IMR-90 (cell line): ENCODE results near the gene RRAGA. TPM values are rescaled to one million over a fixed set of nuclear protein-coding genes. Genes with fewer than 3 reads are reported as not detected.

Experiments used
- ATAC-seq: fragments of 200-7000 bp; cut with Tn5 transposase; 2 replicates; pipeline ENCODE4 v1.9.1; 2020; ENCODE audit warnings: low read depth, mild to moderate bottlenecking, moderate library complexity
- BruUV-seq: library from RNA; stranded (reverse); fragments of 400-500 nt; replicated peaks from 2 replicates; lab custom pipeline; 2021; lab: Mats Ljungman, UMichigan
- CTCF ChIA-PET: fragments of 300-600 bp; formaldehyde crosslinking; extraction: SDS; loops from one replicate; lab custom pipeline; 2021; ENCODE audit warnings: antibody characterized with exemption; lab: Yijun Ruan, JAX
- POLR2A ChIA-PET: fragments of 300-600 bp; sonication (Branson Sonifier 250); formaldehyde crosslinking; loops from one replicate; lab custom pipeline; 2022; ENCODE audit warnings: antibody characterized with exemption; ENCODE audit not compliant: unreplicated experiment; lab: Charles Lee
- DNase-seq: peaks from one replicate; pipeline ENCODE4 v3.0.0; 2013
- H2AFZ ChIP-seq: replicated peaks from 2 replicates; pipeline ENCODE3; 2013; ENCODE audit warnings: low read length, mild to moderate bottlenecking; ENCODE audit not compliant: poor library complexity
- H2AK5ac ChIP-seq: 2 replicates; pipeline ENCODE4 v1.6.1; 2013; ENCODE audit warnings: low read depth, low read length, inconsistent platforms
- H2AK9ac ChIP-seq: replicated peaks from 2 replicates; pipeline ENCODE3; 2013; ENCODE audit warnings: mild to moderate bottlenecking, low read depth, low read length, moderate library complexity; ENCODE audit not compliant: poor library complexity
- H2BK120ac ChIP-seq: 2 replicates; pipeline ENCODE4 v1.6.1; 2013; ENCODE audit warnings: low read depth, low read length, inconsistent platforms
- H2BK15ac ChIP-seq: 3 replicates; pipeline ENCODE4 v1.6.1; 2013; ENCODE audit warnings: low read depth, low read length, inconsistent platforms
- H2BK20ac ChIP-seq: 2 replicates; pipeline ENCODE4 v1.6.1; 2013; ENCODE audit warnings: low read depth, mild to moderate bottlenecking, inconsistent platforms, low read length, moderate library complexity
- H2BK5ac ChIP-seq: 2 replicates; pipeline ENCODE4 v1.6.1; 2013; ENCODE audit warnings: mild to moderate bottlenecking, low read depth, low read length, inconsistent platforms; ENCODE audit not compliant: poor library complexity, severe bottlenecking
- H3K14ac ChIP-seq: replicated peaks from 2 replicates; pipeline ENCODE4 v1.6.1; 2013; ENCODE audit warnings: low read depth, low read length, inconsistent platforms
- H3K18ac ChIP-seq: 2 replicates; pipeline ENCODE4 v1.6.1; 2013; ENCODE audit warnings: low read depth, low read length, control low read depth
- H3K23ac ChIP-seq: 2 replicates; pipeline ENCODE4 v1.6.1; 2013; ENCODE audit warnings: low read depth, low read length, inconsistent platforms
- H3K27ac ChIP-seq: 2 replicates; pipeline ENCODE4 v1.5.1; 2013; ENCODE audit warnings: mild to moderate bottlenecking, control low read depth, low read length; ENCODE audit not compliant: insufficient read depth
- H3K27me3 ChIP-seq: 2 replicates; pipeline ENCODE4 v1.6.1; 2013; ENCODE audit warnings: low read length; ENCODE audit not compliant: control insufficient read depth, insufficient read depth
- H3K36me3 ChIP-seq: 2 replicates; pipeline ENCODE4 v1.6.1; 2013; ENCODE audit warnings: low read length, mixed read lengths; ENCODE audit not compliant: control insufficient read depth, insufficient read depth
- H3K4ac ChIP-seq: 2 replicates; pipeline ENCODE4 v1.6.1; 2013; ENCODE audit warnings: low read depth, low read length, inconsistent platforms
- H3K4me1 ChIP-seq: 2 replicates; pipeline ENCODE4 v1.6.1; 2013; ENCODE audit warnings: low read length, mixed read lengths; ENCODE audit not compliant: control insufficient read depth, insufficient read depth
- H3K4me2 ChIP-seq: 2 replicates; pipeline ENCODE4 v1.6.1; 2013; ENCODE audit warnings: low read depth, mild to moderate bottlenecking, control low read depth, low read length, moderate library complexity
- H3K4me3 ChIP-seq: 2 replicates; pipeline ENCODE4 v1.5.1; 2013; ENCODE audit warnings: low read depth, mild to moderate bottlenecking, control low read depth, low read length, moderate library complexity; ENCODE audit not compliant: insufficient read depth
- H3K56ac ChIP-seq: 2 replicates; pipeline ENCODE4 v1.6.1; 2013; ENCODE audit warnings: low read length, inconsistent platforms; ENCODE audit not compliant: insufficient read depth; ENCODE audit errors: extremely low read depth
- H3K79me1 ChIP-seq, 2 experiments: 2 replicates each; pipeline ENCODE4 v1.6.1; 2013; ENCODE audit warnings: low read length in 2 of 2, inconsistent platforms in 1 of 2, low read depth in 1 of 2
- H3K9ac ChIP-seq: 2 replicates; pipeline ENCODE4 v1.6.1; 2013; ENCODE audit warnings: low read depth, low read length, control low read depth
- H3K9me1 ChIP-seq: 2 replicates; pipeline ENCODE4 v1.6.1; 2013; ENCODE audit warnings: low read length, inconsistent platforms; ENCODE audit not compliant: insufficient read depth
- H3K9me3 ChIP-seq: 2 replicates; pipeline ENCODE4 v1.6.1; 2013; ENCODE audit warnings: low read length; ENCODE audit not compliant: control insufficient read depth, insufficient read depth
- H4K20me1 ChIP-seq: 2 replicates; pipeline ENCODE4 v1.6.1; 2013; ENCODE audit warnings: low read length, inconsistent platforms; ENCODE audit not compliant: insufficient read depth
- H4K5ac ChIP-seq: 2 replicates; pipeline ENCODE4 v1.6.1; 2013; ENCODE audit warnings: mild to moderate bottlenecking, low read depth, low read length, control low read depth
- H4K8ac ChIP-seq, 2 experiments: 2 replicates each; pipeline ENCODE4 v1.6.1; 2013; ENCODE audit warnings: low read depth in 2 of 2, low read length in 2 of 2, control low read depth in 1 of 2, inconsistent platforms in 1 of 2
- H4K91ac ChIP-seq: 2 replicates; pipeline ENCODE4 v1.6.1; 2013; ENCODE audit warnings: low read depth, low read length, inconsistent platforms; ENCODE audit not compliant: insufficient read depth
- NFE2L2 ChIP-seq: fragments of 150-350 bp; IDR thresholded peaks from 2 replicates; pipeline ENCODE4 v1.6.1; 2016; ENCODE audit warnings: low read depth, mild to moderate bottlenecking, low read length
- RFX5 ChIP-seq: IDR thresholded peaks from 2 replicates; pipeline ENCODE4 v1.8.0; 2012; ENCODE audit warnings: low read depth, mild to moderate bottlenecking, low read length, moderate library complexity
- USF2 ChIP-seq: fragments of 150-350 bp; IDR thresholded peaks from 2 replicates; pipeline ENCODE4 v1.6.1; 2017; ENCODE audit warnings: mild to moderate bottlenecking, antibody characterized with exemption, low read length, low read depth
- WGBS, 2 experiments: methylation state at CpG; one replicate each; pipeline versions ENCODE4 v1.1.5 to v1.1.7; 2013; ENCODE audit warnings: missing lambda C conversion rate in 2 of 2; ENCODE audit not compliant: insufficient read length in 1 of 2; ENCODE audit errors: extremely low coverage in 2 of 2; 5-methylcytosine and 5-hydroxymethylcytosine counted together
- dilution Hi-C: fragments of 300-500 bp; cut with HindIII; formaldehyde crosslinking; loops from one replicate; pipeline ENCODE4 v1.14.3; 2018; ENCODE audit warnings: low sequenced_read_pairs; ENCODE audit not compliant: unreplicated experiment
- in situ Hi-C: fragments of 300-500 bp; cut with MboI; formaldehyde crosslinking; loops from 3 replicates; pipeline ENCODE4 v1.14.3; 2019; ENCODE audit warnings: low sequenced_read_pairs, inconsistent platforms, mixed read lengths
- intact Hi-C: fragments of 100-400 bp; cut with micrococcal nuclease; formaldehyde crosslinking; loops from 2 replicates; pipeline ENCODE4 v1.10.0; 2022
- polyA plus RNA-seq, 3 experiments: library from polyadenylated mRNA; depleted of rRNA; stranded (reverse); fragments of >200 nt; gene quantifications; 2 replicates each; pipeline ENCODE4 v1.2.3, GENCODE V29; 2012; ENCODE audit warnings: low replicate concordance in 1 of 3
- total RNA-seq: library from RNA; depleted of rRNA; stranded (reverse); fragments of >200 nt; gene quantifications from 2 replicates; pipeline ENCODE4 v1.2.3, GENCODE V29; 2012
- TF ChIP-seq, protein P1 (sequence below): conservative IDR thresholded peaks from 2 replicates; pipeline ENCODE4 v1.5.1; 2012; ENCODE audit warnings: mild to moderate bottlenecking, low read depth, low read length, improper control_type of control experiment

RRAGA gene
- total and polyA plus RNA-seq, 2 of the 4 experiments (the other 2 are of a cell fraction): 74.7 to 154 TPM

GRCh38 chr9:19074836-19075235 lies 25.6 kb downstream of the RRAGA start:
- ATAC-seq (no peak), DNase-seq (peak; percentile 22)
- Histone ChIP-seq H3K4me2 (no peak overlapping the region), H4K20me1 (no peaks in the 10 kb centered on the region), H3K27ac (no peak overlapping the region), H2AFZ (no peak overlapping the region), H3K4me1 (peaks cover 2% of the 10 kb centered on the region; the same call in 1 of the 2 replicates), H3K9ac (no peak overlapping the region), H3K4ac (no peak overlapping the region), H2AK9ac (no peak overlapping the region), H2BK5ac (no peak overlapping the region), H2BK20ac (no peak overlapping the region), H3K18ac (no peak overlapping the region), H4K5ac (no peak overlapping the region), H3K9me1 (no peaks in the 10 kb centered on the region), H2BK120ac (no peak overlapping the region), H4K91ac (no peak overlapping the region), H3K14ac (no peak overlapping the region), H4K8ac (no peak overlapping the region), H3K27me3 (no peaks in the 10 kb centered on the region), H3K36me3 (peaks cover 24% of the 10 kb centered on the region), H3K23ac (no peak overlapping the region), H3K9me3 (no peaks in the 10 kb centered on the region), H3K56ac (no peak overlapping the region), H2BK15ac (no peak overlapping the region), H3K79me1 (peaks cover 6 to 11% of the 10 kb centered on the region in 2 experiments; a peak in 3 of 4 replicates), H3K4me3 (no peak overlapping the region), H2AK5ac (no peak overlapping the region)
- no TSS peak for BruUV-seq
- dilution Hi-C loops (no loop called here), intact Hi-C loops (no loop called here), in situ Hi-C loops (no loop called here)
- CTCF ChIA-PET: no interaction called here
- POLR2A ChIA-PET: interaction anchor here (1.0 kb wide), 1 partner anchor 23 kb away, joined by 3 read pairs; no protein-coding TSS in a partner anchor
- no CpG with 5 or more reads among the region's 1 CpG for WGBS, 2 experiments
- no peak for TF ChIP-seq USF2
- TF ChIP-seq, protein P1, sequence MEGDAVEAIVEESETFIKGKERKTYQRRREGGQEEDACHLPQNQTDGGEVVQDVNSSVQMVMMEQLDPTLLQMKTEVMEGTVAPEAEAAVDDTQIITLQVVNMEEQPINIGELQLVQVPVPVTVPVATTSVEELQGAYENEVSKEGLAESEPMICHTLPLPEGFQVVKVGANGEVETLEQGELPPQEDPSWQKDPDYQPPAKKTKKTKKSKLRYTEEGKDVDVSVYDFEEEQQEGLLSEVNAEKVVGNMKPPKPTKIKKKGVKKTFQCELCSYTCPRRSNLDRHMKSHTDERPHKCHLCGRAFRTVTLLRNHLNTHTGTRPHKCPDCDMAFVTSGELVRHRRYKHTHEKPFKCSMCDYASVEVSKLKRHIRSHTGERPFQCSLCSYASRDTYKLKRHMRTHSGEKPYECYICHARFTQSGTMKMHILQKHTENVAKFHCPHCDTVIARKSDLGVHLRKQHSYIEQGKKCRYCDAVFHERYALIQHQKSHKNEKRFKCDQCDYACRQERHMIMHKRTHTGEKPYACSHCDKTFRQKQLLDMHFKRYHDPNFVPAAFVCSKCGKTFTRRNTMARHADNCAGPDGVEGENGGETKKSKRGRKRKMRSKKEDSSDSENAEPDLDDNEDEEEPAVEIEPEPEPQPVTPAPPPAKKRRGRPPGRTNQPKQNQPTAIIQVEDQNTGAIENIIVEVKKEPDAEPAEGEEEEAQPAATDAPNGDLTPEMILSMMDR: no peak
- no peak for TF ChIP-seq RFX5
- no peak for TF ChIP-seq NFE2L2
